IPS-18a (cell line): Measurements from ENCODE around the gene SMURF1.
"Not testable (repeated sequence)": the region's sequence is repeated elsewhere in the genome, so short reads cannot be mapped to it uniquely, and the experiment has no call there.

Experiments used
- H3K27ac ChIP-seq: one replicate; pipeline ENCODE4 v1.5.1; 2013; ENCODE audit warnings: low read length
- H3K27me3 ChIP-seq: one replicate; pipeline ENCODE4 v1.6.1; 2013; ENCODE audit warnings: mild to moderate bottlenecking, low read length; ENCODE audit not compliant: control insufficient read depth, insufficient read depth
- H3K36me3 ChIP-seq: one replicate; pipeline ENCODE4 v1.6.1; 2013; ENCODE audit warnings: low read depth, low read length; ENCODE audit not compliant: control insufficient read depth
- H3K4me1 ChIP-seq: one replicate; pipeline ENCODE4 v1.6.1; 2013; ENCODE audit warnings: low read depth, low read length; ENCODE audit not compliant: control insufficient read depth
- H3K4me3 ChIP-seq: one replicate; pipeline ENCODE4 v1.5.1; 2013; ENCODE audit warnings: low read length
- H3K9ac ChIP-seq: one replicate; pipeline ENCODE4 v1.6.1; 2013; ENCODE audit warnings: mild to moderate bottlenecking, low read length, moderate library complexity
- H3K9me3 ChIP-seq: one replicate; pipeline ENCODE4 v1.6.1; 2013; ENCODE audit warnings: low read depth, low read length; ENCODE audit not compliant: control insufficient read depth

The SMURF1 gene

GRCh38 chr7:99102361-99102760, 41.5 kb downstream of the SMURF1 start:
- Histone ChIP-seq H3K9ac (no peak overlapping the region), H3K27me3 (no peaks in the 10 kb centered on the region), H3K36me3 (no peaks in the 10 kb centered on the region), H3K4me3 (no peak overlapping the region), H3K9me3 (no peaks in the 10 kb centered on the region), H3K27ac (no peak overlapping the region), H3K4me1 (peaks cover 25% of the 10 kb centered on the region)

DNA sequence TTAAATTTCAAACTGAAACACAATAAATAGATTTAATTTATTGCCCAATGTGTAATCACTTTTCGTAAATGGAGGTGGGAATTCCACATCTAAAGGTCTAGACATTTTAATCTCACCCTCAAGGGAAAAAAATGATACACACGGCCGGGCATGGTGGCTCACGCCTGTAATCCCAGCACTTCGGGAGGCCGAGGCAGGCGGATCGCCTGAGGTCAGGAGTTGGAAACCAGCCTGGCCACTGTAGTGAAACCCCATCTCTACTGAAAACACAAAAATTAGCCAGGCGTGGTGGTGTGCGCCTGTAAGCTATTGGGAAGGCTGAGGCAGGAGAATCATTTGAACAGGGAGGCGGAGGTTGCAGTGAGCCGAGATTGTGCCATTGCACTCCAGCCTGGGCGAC, 42.4 kb downstream of the SMURF1 start:
- not testable (repeated sequence) for H3K9ac ChIP-seq, H3K27ac ChIP-seq, H3K27me3 ChIP-seq, H3K36me3 ChIP-seq, H3K9me3 ChIP-seq, H3K4me3 ChIP-seq
- H3K4me1 ChIP-seq = peaks cover 20% of the 10 kb centered on the region

DNA sequence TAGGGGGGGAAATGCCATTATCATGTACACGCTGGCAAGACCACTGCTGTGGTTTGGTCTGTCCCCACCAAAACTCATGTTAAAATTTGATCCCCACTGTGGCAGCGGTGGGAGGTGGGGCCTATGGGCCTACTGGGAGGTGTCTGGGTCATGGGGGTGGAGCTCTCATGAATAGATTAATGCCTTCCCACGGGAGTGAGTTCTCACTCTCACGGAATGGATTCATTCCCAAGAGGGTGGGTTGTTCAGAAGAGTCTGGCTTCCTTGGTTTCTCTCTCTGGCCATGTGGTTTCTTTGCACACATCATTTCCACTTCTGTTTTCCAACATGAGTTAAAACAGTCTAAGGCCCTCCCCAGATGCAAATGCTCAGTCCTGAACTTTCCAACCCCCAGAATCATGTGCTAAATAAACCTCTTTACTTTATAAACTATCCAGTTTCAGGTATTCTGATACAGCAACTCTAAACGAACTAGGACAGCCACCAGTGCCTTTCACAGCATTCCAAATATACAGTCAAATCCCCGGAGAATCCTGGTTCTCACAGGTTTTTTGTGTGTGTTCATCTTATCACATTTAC, 44.3 kb downstream of the SMURF1 start:
- no peak overlapping the region for H3K4me3 ChIP-seq
- H3K27ac ChIP-seq = peak overlapping the region; percentile 32
- H3K4me1 ChIP-seq = peaks cover 13% of the 10 kb centered on the region
- H3K9me3 ChIP-seq = no peaks in the 10 kb centered on the region
- no peaks in the 10 kb centered on the region for H3K27me3 ChIP-seq
- H3K36me3 ChIP-seq = no peaks in the 10 kb centered on the region
- H3K9ac ChIP-seq = no peak overlapping the region

- Histone ChIP-seq H3K9me3 (no peaks in the 10 kb centered on the region), H3K4me3 (peak overlapping the region; percentile 2), H3K4me1 (peaks cover 13% of the 10 kb centered on the region), H3K9ac (no peak overlapping the region), H3K27ac (peak overlapping the region; percentile 32), H3K27me3 (no peaks in the 10 kb centered on the region), H3K36me3 (no peaks in the 10 kb centered on the region)
Measured at GRCh38 chr7:99098824-99099498, 44.9 kb downstream of the SMURF1 start.

DNA sequence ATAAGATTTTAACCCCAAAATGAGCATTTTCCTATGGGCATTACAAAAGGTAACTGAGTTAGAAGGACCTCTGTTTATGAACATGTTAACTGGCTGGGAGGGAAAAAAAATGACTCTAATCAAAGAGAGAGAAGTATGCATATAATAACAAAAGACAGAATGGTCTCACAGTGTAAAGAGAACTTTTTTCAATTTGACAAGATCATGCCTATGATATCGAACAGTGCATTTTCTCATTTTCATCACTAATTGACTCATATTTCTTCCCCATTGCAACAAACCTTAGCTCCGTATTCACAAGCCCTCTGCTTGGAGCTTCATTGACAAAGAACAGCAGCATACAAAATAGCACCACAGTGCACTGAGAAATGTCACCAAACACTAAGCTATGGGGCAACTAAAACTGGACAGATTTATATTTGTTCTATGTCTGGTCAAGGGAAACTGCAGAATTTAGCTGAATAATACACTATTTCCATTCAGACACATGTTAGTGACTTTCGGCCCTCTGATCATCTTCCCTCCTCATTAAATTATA, 45.6 kb downstream of the SMURF1 start:
- Histone ChIP-seq H3K9me3 (no peaks in the 10 kb centered on the region), H3K4me3 (no peak overlapping the region), H3K36me3 (no peaks in the 10 kb centered on the region), H3K9ac (no peak overlapping the region), H3K27ac (no peak overlapping the region), H3K4me1 (peaks cover 13% of the 10 kb centered on the region), H3K27me3 (no peaks in the 10 kb centered on the region)

DNA sequence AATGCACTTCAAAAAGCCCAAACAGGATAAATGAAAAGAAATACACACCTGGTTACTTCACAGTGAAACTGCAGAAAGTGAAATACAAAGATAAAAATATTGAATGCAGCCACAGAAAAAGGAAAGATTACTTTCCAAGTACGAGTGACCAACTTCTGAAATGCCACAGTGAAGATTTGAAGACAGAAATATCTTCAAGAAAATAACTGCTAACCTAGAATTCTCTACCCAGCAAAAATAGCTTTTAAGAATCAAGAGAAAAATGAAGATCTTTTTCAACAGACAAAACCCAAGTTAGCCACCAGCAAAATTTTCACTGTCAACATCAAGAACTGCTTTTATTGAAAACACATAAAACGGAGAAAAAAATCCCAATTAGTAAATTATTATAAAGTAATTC, 46.2 kb downstream of the SMURF1 start:
- Histone ChIP-seq H3K27me3 (no peaks in the 10 kb centered on the region), H3K27ac (no peak overlapping the region), H3K9ac (no peak overlapping the region), H3K9me3 (no peaks in the 10 kb centered on the region), H3K4me1 (peaks cover 13% of the 10 kb centered on the region), H3K4me3 (no peak overlapping the region), H3K36me3 (no peaks in the 10 kb centered on the region)

GRCh38 chr7:99096124-99096887, 47.6 kb downstream of the SMURF1 start:
- no peaks in the 10 kb centered on the region for H3K27me3 ChIP-seq
- peaks cover 13% of the 10 kb centered on the region for H3K4me1 ChIP-seq
- H3K27ac ChIP-seq = no peak overlapping the region
- H3K4me3 ChIP-seq = no peak overlapping the region
- H3K9ac ChIP-seq = no peak overlapping the region
- H3K36me3 ChIP-seq = no peaks in the 10 kb centered on the region
- H3K9me3 ChIP-seq = no peaks in the 10 kb centered on the region

DNA sequence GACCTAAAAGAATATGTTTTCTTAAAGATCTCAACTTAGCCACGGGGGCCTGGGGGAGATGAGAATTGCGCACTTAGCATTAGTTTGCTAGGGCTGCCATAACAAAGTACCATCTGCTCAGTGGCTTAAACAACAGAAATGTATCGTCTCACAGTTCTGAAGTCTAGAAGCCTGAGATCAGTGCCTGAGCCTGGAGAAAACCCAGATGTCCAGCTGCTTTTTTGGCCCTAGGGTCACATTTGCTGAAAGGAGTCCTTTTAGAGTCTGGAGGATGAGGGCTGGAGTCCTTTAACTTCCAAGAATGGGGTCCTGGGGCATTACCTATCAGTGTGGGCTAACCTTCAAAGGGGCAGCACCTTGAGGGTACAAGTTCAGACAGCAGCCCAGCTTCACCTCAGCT, 48.2 kb downstream of the SMURF1 start:
- Histone ChIP-seq H3K4me3 (no peak overlapping the region), H3K36me3 (no peaks in the 10 kb centered on the region), H3K4me1 (peaks cover 13% of the 10 kb centered on the region), H3K27me3 (no peaks in the 10 kb centered on the region), H3K9me3 (no peaks in the 10 kb centered on the region), H3K27ac (no peak overlapping the region), H3K9ac (no peak overlapping the region)

GRCh38 chr7:99094401-99094800, 49.5 kb downstream of the SMURF1 start:
- Histone ChIP-seq H3K36me3 (no peaks in the 10 kb centered on the region), H3K4me3 (no peak overlapping the region), H3K9ac (no peak overlapping the region), H3K27ac (no peak overlapping the region), H3K27me3 (no peaks in the 10 kb centered on the region), H3K4me1 (peaks cover 12% of the 10 kb centered on the region), H3K9me3 (no peaks in the 10 kb centered on the region)

GRCh38 chr7:99092064-99092720, 51.7 kb downstream of the SMURF1 start:
- Histone ChIP-seq H3K9me3 (no peaks in the 10 kb centered on the region), H3K9ac (no peak overlapping the region), H3K36me3 (no peaks in the 10 kb centered on the region), H3K27ac (no peak overlapping the region), H3K27me3 (no peaks in the 10 kb centered on the region), H3K4me1 (no peaks in the 10 kb centered on the region), H3K4me3 (no peak overlapping the region)

DNA sequence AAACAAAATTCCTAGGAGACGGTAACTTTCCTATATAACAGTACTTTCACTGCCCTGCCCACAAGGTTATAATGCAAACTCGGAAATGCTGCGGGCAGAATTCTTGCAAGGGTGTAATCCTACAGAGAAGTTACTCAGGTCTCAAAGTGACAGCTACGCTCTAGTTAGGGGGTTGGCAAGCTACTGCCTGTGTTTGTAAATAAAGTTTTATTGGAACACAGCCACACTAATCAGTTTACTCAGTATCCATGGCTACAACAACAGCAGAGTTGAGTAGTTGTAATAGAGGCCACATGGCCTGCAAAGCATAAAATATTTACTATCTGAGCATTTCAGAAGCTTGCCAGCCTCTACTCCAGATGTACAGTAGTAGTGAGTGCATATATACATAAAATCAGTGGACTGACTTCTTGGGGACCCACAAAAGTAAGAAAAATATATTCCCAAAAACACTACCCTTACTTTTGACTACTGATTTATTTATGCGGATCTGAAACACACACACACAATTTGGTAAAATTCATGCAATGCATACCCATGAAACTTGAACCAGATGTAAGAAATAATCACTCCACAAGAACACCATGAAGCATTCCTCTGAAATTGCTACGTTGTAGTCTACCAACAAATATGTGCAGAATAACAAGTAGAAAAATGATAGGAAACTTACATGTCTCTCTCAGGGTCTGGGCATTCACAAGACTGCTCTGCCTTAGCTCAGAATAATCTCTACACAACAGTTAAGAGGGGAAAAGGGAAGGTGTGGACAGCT, 53.0 kb downstream of the SMURF1 start:
- no peak overlapping the region for H3K4me3 ChIP-seq
- no peak overlapping the region for H3K9ac ChIP-seq
- H3K27ac ChIP-seq = no peak overlapping the region
- no peaks in the 10 kb centered on the region for H3K4me1 ChIP-seq
- H3K9me3 ChIP-seq = no peaks in the 10 kb centered on the region
- no peaks in the 10 kb centered on the region for H3K27me3 ChIP-seq
- H3K36me3 ChIP-seq = no peaks in the 10 kb centered on the region
